ENCODE measurements around the gene COA1. TPM values are rescaled to one million over a fixed set of nuclear protein-coding genes. Genes with fewer than 3 reads are reported as not detected.

The COA1 gene
- total and polyA plus RNA-seq, 9 of the 15 experiments (the other 6 are each of a cell fraction or from before 2014, with no cell fraction given) = 98.9 to 463 (median 181) TPM

DNA sequence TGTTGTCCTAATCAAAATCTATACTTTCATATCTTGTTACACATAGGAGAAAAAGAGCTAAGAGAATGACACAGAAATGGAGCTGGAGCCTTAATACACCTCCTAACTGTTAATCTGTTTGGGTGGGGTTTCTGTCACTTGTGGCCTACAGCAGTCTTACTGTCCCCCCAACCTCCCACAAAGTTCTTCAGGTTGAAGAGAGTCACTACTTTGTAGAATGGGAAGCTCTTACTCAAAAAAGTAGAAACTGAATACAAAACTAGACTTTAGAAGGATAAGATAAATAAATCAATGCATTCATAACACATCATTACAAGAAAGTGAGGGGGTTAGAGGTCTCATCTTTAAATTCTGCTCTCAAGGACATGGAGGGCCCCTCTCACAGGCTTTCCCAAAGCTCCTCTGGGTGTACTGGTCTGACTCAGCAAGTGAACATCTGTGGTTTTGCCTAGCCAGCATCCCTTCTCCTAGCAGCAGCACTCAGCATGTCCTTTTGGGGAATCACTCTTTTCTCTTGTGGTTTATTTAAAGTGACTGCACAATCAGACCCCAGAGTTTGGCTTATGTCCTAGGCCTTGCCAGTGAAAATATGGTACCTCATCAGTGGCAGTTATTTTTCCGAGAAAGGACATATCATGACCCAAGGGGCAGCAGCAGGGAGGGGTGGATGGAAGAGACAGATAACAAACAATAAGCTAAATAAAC lies 27.2 kb upstream of the COA1 start (continued):
- TF ChIP-seq, protein P1, sequence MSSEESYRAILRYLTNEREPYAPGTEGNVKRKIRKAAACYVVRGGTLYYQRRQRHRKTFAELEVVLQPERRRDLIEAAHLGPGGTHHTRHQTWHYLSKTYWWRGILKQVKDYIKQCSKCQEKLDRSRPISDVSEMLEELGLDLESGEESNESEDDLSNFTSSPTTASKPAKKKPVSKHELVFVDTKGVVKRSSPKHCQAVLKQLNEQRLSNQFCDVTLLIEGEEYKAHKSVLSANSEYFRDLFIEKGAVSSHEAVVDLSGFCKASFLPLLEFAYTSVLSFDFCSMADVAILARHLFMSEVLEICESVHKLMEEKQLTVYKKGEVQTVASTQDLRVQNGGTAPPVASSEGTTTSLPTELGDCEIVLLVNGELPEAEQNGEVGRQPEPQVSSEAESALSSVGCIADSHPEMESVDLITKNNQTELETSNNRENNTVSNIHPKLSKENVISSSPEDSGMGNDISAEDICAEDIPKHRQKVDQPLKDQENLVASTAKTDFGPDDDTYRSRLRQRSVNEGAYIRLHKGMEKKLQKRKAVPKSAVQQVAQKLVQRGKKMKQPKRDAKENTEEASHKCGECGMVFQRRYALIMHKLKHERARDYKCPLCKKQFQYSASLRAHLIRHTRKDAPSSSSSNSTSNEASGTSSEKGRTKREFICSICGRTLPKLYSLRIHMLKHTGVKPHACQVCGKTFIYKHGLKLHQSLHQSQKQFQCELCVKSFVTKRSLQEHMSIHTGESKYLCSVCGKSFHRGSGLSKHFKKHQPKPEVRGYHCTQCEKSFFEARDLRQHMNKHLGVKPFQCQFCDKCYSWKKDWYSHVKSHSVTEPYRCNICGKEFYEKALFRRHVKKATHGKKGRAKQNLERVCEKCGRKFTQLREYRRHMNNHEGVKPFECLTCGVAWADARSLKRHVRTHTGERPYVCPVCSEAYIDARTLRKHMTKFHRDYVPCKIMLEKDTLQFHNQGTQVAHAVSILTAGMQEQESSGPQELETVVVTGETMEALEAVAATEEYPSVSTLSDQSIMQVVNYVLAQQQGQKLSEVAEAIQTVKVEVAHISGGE (CRISPR knock-in tag; IDR thresholded peaks at IDR 0.05) = no peak
- TF ChIP-seq FIP1L1 (IDR thresholded peaks at IDR 0.05; ENCODE audit: low read depth, low read length, poor library complexity, severe bottlenecking) (no peak), ZNF77 (CRISPR knock-in tag; IDR thresholded peaks at IDR 0.05) (no peak), CBX5 (IDR thresholded peaks at IDR 0.05; ENCODE audit: borderline replicate concordance, low read depth) (no peak), ZNF583 (CRISPR knock-in tag; IDR thresholded peaks at IDR 0.05) (no peak), ZNF444 (CRISPR knock-in tag; IDR thresholded peaks at IDR 0.05) (no peak), MECOM (CRISPR knock-in tag; IDR thresholded peaks at IDR 0.05) (no peak), CBFA2T2 (conservative IDR thresholded peaks at IDR 0.05) (peak; percentile 55), SRF (CRISPR knock-in tag; IDR thresholded peaks at IDR 0.05) (peak in 1 of 2 experiments; percentile 79; a peak in 1 of 4 replicates), ZNF75A (CRISPR knock-in tag; IDR thresholded peaks at IDR 0.05) (no peak), GABPA (tag; conservative IDR thresholded peaks at IDR 0.05; ENCODE audit: low read depth) (no peak), CREBBP (IDR thresholded peaks at IDR 0.05; ENCODE audit: low read depth, low read length) (no peak)
- TF ChIP-seq, protein P2, sequence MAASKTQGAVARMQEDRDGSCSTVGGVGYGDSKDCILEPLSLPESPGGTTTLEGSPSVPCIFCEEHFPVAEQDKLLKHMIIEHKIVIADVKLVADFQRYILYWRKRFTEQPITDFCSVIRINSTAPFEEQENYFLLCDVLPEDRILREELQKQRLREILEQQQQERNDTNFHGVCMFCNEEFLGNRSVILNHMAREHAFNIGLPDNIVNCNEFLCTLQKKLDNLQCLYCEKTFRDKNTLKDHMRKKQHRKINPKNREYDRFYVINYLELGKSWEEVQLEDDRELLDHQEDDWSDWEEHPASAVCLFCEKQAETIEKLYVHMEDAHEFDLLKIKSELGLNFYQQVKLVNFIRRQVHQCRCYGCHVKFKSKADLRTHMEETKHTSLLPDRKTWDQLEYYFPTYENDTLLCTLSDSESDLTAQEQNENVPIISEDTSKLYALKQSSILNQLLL (CRISPR knock-in tag; IDR thresholded peaks at IDR 0.05; ENCODE audit: borderline replicate concordance) = no peak
- TF ChIP-seq, protein P3, sequence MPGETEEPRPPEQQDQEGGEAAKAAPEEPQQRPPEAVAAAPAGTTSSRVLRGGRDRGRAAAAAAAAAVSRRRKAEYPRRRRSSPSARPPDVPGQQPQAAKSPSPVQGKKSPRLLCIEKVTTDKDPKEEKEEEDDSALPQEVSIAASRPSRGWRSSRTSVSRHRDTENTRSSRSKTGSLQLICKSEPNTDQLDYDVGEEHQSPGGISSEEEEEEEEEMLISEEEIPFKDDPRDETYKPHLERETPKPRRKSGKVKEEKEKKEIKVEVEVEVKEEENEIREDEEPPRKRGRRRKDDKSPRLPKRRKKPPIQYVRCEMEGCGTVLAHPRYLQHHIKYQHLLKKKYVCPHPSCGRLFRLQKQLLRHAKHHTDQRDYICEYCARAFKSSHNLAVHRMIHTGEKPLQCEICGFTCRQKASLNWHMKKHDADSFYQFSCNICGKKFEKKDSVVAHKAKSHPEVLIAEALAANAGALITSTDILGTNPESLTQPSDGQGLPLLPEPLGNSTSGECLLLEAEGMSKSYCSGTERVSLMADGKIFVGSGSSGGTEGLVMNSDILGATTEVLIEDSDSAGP (CRISPR knock-in tag; IDR thresholded peaks at IDR 0.05) = no peak
- TF ChIP-seq, protein P4, sequence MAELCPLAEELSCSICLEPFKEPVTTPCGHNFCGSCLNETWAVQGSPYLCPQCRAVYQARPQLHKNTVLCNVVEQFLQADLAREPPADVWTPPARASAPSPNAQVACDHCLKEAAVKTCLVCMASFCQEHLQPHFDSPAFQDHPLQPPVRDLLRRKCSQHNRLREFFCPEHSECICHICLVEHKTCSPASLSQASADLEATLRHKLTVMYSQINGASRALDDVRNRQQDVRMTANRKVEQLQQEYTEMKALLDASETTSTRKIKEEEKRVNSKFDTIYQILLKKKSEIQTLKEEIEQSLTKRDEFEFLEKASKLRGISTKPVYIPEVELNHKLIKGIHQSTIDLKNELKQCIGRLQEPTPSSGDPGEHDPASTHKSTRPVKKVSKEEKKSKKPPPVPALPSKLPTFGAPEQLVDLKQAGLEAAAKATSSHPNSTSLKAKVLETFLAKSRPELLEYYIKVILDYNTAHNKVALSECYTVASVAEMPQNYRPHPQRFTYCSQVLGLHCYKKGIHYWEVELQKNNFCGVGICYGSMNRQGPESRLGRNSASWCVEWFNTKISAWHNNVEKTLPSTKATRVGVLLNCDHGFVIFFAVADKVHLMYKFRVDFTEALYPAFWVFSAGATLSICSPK (IDR thresholded peaks at IDR 0.05; ENCODE audit: borderline replicate concordance) = no peak
- TF ChIP-seq, protein P5, sequence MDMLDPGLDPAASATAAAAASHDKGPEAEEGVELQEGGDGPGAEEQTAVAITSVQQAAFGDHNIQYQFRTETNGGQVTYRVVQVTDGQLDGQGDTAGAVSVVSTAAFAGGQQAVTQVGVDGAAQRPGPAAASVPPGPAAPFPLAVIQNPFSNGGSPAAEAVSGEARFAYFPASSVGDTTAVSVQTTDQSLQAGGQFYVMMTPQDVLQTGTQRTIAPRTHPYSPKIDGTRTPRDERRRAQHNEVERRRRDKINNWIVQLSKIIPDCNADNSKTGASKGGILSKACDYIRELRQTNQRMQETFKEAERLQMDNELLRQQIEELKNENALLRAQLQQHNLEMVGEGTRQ (CRISPR knock-in tag; IDR thresholded peaks at IDR 0.05) = no peak
